ENCODE data around the gene ADPRH.

ADPRH gene

DNA sequence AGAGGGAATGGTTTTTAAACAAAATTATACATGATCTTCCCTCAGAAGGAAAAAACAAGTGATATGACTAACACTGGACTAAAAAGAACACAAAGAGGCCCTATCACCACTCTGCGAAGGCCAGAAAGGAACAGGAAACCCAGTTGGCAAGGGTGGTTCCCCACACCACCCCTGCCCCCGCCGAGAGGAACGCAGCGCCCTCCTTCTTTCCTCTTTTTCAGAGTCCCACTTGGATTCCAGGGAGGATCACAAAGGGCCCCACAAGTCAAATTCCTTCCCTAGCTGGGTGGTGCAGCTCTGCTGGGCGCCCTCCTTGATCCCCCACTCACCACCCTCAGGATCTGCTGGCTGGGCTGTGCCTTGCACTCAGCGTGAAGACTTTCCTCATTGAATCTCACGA, 48.2 kb downstream of the ADPRH start:
- in situ Hi-C loops (cut with MboI; ENCODE audit: low sequenced_read_pairs) = no loop called here

DNA sequence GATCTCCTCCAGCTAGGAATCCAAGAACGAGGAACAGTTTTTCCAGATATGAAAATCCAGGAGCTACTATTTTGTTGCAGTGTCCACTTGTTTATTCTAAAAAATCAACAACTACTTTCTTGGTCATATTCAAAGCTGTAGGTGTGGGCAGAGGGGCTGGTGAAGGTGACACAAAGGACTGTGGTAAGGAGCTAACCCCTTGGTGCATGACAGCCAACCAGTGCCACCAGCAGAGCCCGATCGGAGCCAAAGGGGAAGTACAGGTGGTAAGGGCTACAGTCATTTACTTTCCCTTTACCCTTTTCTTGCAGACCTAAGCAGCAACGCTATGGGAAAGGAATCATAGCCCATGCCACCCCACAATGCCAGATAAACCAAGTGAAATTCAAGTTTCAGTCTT, 49.1 kb downstream of the ADPRH start:
- in situ Hi-C loops (cut with MboI; ENCODE audit: low sequenced_read_pairs) = no loop called here

DNA sequence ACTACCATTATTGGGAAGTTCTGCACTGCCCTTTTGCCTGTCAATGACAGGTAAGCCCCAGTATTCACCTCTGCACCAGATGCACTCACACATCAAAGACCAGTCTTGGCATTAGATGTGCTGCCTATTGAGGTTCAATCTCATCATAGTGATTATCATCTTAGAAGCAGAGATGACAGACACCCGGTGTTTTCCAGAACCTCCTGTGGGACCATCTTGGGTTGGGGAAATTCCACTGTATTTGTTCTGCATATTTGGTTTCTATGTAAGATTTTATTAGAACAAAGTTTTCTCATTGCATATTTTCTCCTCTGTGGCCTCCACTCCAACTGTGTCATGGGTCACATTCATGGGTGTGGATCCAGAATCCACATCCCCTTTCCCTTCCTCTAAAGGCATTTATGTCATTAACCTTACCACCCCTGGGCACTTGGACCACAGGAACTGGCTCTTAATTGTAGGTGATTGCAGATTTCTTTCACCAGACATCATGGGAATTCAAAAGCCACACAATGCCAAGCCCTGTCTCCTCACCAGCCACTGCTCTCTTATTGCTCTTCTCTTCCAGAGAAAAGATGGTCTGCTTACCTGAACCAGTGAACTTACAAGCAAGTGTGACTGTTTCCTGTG, 49.6 kb downstream of the ADPRH start:
- in situ Hi-C loops (cut with MboI; ENCODE audit: low sequenced_read_pairs) = no loop called here

DNA sequence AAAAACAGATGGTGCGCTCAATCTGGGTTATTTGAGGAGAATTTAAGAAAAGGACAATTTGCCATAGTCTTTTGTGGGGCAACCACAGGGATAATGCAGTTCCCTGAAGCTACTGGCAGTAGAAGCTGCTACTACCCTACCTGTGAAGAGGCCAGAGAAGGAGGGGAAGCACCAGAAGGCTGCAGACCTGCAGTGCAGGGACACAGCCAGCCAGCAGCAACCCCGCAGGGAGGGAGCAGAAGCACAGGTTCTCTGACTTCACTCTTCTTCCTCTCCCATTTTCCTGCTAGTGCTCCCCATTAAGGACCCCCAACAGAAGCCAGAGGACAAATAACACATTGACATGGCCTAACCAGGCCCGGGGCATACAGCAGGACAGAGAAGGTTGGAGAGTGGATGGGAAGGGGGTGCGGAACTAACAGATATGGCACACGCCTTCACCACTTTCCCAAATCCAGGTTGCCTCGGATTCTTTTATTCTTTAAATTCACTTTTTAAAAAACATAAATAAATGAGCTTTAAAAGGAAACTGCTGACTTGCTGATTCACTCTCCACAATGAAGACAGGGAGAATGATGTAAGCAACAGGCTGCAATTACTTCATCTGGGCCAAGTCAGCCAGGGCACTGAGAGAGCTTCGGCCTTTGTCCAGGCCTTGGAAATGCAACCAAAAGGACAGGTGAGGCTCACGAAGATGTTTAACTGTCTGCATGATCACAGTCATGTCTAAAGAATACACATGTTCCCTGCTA, 51.0 kb downstream of the ADPRH start:
- in situ Hi-C loops (cut with MboI; ENCODE audit: low sequenced_read_pairs) = no loop called here

DNA sequence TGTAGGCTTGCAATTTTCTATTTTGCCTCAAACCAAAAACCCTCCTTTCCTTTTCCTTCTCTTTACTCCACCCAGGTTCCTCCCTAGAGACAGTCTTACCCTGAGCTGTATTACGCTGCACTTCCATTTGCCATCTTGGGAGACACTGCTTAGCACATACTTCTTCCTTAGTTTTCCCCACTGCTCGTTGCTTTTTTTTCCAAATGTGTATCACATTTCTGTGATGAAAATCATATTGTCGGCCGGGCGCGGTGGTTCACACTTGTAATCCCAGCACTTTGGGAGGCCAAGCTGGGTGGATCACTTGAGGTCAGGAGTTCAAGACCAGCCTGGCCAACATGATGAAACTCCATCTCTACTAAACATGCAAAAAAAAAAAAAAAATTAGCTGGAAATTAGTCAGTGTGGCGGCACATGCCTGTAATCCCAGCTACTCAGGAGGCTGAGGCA, 51.6 kb downstream of the ADPRH start:
- in situ Hi-C loops (cut with MboI; ENCODE audit: low sequenced_read_pairs) = no loop called here

DNA sequence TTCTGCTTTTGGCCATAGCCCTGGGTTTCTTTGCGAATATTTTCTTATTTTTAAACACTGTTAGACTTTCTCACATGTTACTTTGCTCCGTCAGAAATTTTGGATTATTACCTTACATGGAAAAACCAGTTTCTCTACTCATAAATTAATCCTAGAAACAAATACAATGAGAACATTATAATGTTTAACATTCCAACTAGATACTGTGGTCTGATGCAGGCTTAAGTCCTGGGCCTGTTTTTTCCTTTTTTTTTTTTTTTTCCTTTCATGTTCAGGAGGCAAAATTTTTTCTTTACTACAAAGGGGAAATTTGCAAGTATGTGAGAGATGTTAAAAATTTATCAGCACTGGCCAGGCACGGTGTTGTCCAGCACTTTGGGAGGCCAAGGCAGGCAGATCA, 52.2 kb downstream of the ADPRH start:
- in situ Hi-C loops (cut with MboI; ENCODE audit: low sequenced_read_pairs) = no loop called here

DNA sequence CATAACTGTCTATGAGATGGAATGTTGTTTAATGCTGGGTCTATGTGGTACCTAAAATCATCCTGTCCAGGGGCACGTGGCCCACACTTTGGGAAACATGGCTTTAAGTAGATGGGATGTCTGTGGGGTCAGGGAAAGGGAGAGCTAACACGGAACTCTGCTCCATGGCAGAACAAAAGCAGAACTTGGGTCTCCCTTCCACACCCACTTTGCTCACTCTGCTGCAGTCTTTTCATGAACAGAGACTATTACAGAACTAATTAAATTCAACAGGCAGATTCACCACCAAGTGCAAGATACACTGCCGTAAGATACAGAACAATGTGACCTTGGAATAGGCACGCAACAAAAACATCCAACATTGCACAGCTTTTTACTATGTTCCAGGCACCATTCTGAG, 52.9 kb downstream of the ADPRH start:
- in situ Hi-C loops (cut with MboI; ENCODE audit: low sequenced_read_pairs) = no loop called here

DNA sequence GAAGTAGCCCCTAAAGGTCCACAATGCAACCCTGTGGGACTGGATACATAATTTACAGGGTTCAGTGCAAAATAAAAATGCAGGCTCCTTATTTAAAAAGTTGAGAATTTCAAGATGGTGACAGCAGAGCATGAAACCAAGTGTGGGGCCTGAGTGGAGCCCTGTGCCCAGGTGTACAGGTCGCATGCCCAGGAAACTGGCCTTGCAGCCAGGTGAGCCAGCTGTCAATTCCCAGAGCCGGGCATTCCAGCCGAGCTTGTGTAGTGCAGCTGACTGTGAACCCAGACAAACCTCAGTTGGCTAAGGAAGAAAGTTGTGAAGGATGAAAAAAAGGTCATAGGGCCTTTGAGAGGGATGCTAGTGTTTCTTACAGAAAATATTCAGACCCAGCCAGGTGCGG, 53.5 kb downstream of the ADPRH start:
- in situ Hi-C loops (cut with MboI; ENCODE audit: low sequenced_read_pairs) = no loop called here

DNA sequence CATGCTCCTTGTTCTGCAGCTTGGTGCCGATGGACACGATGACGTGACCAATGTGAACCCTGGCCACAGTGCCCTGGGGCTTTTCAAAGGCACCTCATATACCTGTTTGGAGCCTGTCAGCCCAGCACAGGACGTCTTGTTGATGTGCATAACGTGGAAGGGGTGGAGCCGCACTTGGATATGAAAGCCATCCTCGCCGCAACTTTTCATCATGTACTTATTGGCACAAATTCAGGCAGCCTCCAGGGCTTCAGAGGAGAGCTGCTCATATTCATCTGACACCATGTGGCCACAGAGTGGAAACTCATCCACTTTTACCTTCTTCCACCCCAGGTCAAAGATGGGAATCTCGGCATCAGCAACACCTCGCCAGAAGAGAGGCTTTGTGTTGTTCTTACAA, 56.4 kb downstream of the ADPRH start:
- in situ Hi-C loops (cut with MboI; ENCODE audit: low sequenced_read_pairs) = no loop called here

DNA sequence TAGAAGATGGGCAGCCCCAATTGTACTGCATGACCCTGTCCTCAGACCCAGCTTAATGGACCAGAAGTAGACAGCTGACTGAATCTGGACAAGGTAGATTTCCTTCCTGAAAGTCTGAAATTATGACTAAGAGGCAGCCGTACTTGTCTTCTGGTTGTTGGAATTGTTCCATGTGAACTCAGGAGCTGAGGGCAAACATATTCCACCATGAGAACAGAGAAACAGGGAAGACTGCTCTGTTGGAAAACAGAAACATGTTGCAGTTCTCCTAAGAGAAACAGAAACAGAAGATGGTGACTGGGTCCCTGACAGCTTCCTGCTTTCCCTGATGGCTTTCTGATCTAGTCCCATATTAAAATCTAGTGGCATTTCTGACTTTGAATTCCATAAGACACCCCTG, 57.0 kb downstream of the ADPRH start:
- in situ Hi-C loops (cut with MboI; ENCODE audit: low sequenced_read_pairs) = no loop called here

DNA sequence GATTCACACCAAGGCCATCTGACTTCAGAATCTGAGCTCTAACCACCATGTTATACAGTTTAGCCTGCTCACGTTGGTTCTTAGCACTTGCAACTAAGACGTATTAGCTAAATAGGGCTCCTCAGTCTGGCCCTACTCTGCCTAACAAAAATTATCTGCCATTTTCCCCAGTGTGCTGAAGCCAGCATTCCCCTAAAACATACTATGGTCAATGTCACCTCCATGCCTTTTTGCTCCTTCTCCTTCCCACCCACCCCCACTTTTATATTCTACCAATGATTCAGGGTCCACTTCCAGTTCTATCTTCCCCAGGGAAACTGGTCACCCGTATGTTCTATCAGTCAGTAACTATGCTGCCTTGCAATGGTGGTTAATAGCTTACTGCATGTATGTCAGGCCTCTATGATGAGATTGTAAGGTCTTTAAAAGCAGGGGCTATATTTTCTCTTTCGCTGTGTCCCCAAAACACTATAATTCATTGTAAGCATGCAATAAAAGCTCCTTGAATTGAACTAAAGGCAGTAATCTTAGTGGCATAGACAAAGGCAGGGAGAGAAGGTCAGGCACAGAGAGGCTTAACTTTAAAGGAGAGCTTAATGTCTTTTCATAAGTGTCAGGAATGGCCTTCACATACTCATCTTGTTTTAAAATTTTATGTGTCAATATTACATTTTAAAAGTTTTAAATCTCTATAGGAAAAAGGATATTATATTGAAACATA, 57.8 kb downstream of the ADPRH start:
- in situ Hi-C loops (cut with MboI; ENCODE audit: low sequenced_read_pairs) = no loop called here

DNA sequence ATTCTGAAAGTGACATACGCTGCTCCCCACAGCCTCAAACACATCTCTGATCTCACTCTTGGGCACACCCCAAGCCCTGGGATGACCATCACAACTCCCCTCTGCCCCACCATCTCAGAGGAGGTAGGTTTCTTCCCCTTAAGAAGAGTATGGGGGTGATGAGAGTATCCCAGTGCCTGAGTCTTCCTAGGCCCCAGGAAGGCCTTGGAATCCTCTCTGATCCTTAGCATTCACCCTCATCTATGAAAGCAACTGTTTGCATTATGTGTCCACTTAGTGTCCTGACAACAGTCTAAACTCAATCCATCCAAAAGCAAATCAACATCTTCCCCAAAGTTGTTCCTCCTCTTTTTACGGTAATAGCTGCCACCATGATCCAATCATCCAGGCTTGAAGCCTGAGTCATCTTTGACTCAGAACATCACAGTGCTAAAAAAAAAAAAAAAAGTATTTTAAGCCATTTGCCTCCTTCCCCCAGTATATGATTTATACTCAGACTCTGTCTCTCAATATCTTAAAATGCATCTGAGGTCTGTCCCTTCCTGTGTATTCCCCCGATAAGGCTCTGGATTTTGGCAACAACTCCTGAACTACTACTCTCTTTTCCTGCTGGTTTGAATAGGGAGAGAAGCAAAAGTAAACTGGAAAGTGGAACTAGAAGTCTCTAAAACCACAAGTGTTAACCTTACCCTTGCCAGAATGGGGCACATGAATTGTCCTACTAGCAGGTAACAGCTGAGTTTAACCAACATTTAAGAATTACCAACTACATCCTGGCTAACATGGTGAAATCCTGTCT, 58.6 kb downstream of the ADPRH start:
- in situ Hi-C loops (cut with MboI; ENCODE audit: low sequenced_read_pairs) = no loop called here
